Measurements from ENCODE around the gene JDP2.

The JDP2 gene

DNA sequence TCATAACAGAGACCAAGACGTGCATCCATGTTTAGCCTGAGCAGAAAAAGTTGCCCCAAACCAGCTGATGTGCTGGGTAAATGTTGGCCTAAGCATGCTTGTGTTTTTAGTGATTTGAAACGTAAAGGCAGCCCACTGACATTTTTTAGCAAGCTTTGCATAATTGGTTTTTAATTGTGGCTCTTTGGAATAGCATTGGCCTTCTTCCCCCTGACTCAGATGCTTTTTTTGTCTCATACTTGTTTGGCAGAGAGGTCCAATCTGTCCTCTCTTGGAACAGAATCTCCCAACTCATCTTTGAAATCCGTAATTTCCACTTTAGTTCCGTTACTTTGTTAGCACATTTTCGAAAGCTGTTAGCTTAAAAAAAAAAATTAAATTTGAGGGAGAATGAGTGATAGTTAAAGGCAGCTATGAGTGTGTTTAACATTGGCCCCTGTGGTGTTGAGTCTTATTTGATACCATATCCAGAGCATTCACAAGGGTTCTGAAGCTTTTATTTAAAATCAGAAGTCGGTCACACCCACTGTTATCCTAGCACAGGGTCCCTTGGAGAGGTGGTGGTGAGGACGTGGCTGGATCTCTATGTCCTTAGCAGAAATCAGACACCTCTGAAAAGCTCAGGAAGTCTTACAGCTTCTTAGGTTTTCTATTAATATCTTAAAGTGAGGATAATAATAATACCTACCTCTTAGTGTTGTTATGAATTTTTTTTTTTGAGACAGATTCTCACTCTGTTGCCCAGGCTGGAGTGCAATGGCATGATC, 15.6 kb downstream of the JDP2 start:
- Mint-ChIP-seq H3K27me3 (ENCODE audit: low read depth) (no peaks in the 10 kb centered on the region), H3K9me3 (no peaks in the 10 kb centered on the region), H3K4me1 (peaks cover 39% of the 10 kb centered on the region), H3K27ac (no peak overlapping the region), H3K36me3 (ENCODE audit: low read depth) (peaks cover 23% of the 10 kb centered on the region), H3K4me3 (no peak overlapping the region)
- TF ChIP-seq, protein P1, sequence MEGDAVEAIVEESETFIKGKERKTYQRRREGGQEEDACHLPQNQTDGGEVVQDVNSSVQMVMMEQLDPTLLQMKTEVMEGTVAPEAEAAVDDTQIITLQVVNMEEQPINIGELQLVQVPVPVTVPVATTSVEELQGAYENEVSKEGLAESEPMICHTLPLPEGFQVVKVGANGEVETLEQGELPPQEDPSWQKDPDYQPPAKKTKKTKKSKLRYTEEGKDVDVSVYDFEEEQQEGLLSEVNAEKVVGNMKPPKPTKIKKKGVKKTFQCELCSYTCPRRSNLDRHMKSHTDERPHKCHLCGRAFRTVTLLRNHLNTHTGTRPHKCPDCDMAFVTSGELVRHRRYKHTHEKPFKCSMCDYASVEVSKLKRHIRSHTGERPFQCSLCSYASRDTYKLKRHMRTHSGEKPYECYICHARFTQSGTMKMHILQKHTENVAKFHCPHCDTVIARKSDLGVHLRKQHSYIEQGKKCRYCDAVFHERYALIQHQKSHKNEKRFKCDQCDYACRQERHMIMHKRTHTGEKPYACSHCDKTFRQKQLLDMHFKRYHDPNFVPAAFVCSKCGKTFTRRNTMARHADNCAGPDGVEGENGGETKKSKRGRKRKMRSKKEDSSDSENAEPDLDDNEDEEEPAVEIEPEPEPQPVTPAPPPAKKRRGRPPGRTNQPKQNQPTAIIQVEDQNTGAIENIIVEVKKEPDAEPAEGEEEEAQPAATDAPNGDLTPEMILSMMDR (IDR thresholded peaks at IDR 0.05; ENCODE audit: unreplicated experiment in 3 of 3) = no peak

- TF ChIP-seq, protein P1 (IDR thresholded peaks at IDR 0.05; ENCODE audit: unreplicated experiment in 3 of 3) = no peak
- Mint-ChIP-seq H3K27ac (no peak overlapping the region), H3K4me3 (no peak overlapping the region), H3K36me3 (ENCODE audit: low read depth) (peaks cover 17% of the 10 kb centered on the region), H3K9me3 (no peaks in the 10 kb centered on the region), H3K4me1 (peaks cover 43% of the 10 kb centered on the region), H3K27me3 (ENCODE audit: low read depth) (no peaks in the 10 kb centered on the region)
These were observed 17.4 kb downstream of the JDP2 start for GRCh38 chr14:75445236-75445635.

GRCh38 chr14:75445963-75446362, 18.1 kb downstream of the JDP2 start:
- H3K4me3 Mint-ChIP-seq = no peak overlapping the region
- H3K4me1 Mint-ChIP-seq = peaks cover 44% of the 10 kb centered on the region
- no peak overlapping the region for H3K27ac Mint-ChIP-seq
- H3K27me3 Mint-ChIP-seq (ENCODE audit: low read depth) = no peaks in the 10 kb centered on the region
- TF ChIP-seq, protein P1 (IDR thresholded peaks at IDR 0.05; ENCODE audit: unreplicated experiment in 3 of 3) = no peak
- peaks cover 14% of the 10 kb centered on the region for H3K36me3 Mint-ChIP-seq (ENCODE audit: low read depth)
- no peaks in the 10 kb centered on the region for H3K9me3 Mint-ChIP-seq

GRCh38 chr14:75446447-75446846, 18.6 kb downstream of the JDP2 start:
- no peaks in the 10 kb centered on the region for H3K27me3 Mint-ChIP-seq (ENCODE audit: low read depth)
- peaks cover 12% of the 10 kb centered on the region for H3K36me3 Mint-ChIP-seq (ENCODE audit: low read depth)
- no peak overlapping the region for H3K27ac Mint-ChIP-seq
- no peak overlapping the region for H3K4me3 Mint-ChIP-seq
- H3K4me1 Mint-ChIP-seq = peaks cover 45% of the 10 kb centered on the region
- TF ChIP-seq, protein P1 (IDR thresholded peaks at IDR 0.05; ENCODE audit: unreplicated experiment in 3 of 3) = no peak
- no peaks in the 10 kb centered on the region for H3K9me3 Mint-ChIP-seq

GRCh38 chr14:75448209-75448608, 20.4 kb downstream of the JDP2 start:
- Mint-ChIP-seq H3K9me3 (no peaks in the 10 kb centered on the region), H3K36me3 (ENCODE audit: low read depth) (peaks cover 7% of the 10 kb centered on the region), H3K27me3 (ENCODE audit: low read depth) (no peaks in the 10 kb centered on the region), H3K4me1 (peaks cover 46% of the 10 kb centered on the region), H3K27ac (peak overlapping the region in 1 of 3 experiments; percentile 13), H3K4me3 (no peak overlapping the region)
- TF ChIP-seq, protein P1 (IDR thresholded peaks at IDR 0.05; ENCODE audit: unreplicated experiment in 3 of 3) = no peak

DNA sequence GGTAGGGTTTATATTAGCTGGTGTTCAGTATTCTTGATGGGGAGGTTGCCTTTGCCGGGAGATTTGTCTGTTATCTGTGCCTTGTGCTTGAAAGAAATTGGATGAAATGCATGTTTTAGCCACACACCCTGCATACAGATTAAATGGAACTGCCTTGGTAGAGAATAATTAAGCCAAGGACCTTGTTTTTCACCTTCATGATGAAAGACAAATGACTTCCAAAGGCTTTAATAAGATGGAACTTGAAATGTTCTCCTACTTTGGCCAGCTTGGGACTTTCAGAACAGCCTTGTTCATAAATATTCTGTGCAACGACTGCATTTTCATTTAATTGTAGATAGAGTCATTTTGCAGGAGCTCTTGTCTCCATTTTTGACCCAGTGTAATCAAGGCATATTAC, 21.2 kb downstream of the JDP2 start:
- H3K4me3 Mint-ChIP-seq = no peak overlapping the region
- H3K36me3 Mint-ChIP-seq (ENCODE audit: low read depth) = peaks cover 4% of the 10 kb centered on the region
- TF ChIP-seq, protein P1 (IDR thresholded peaks at IDR 0.05; ENCODE audit: unreplicated experiment in 3 of 3) = no peak
- H3K27me3 Mint-ChIP-seq (ENCODE audit: low read depth) = no peaks in the 10 kb centered on the region
- H3K27ac Mint-ChIP-seq = peak overlapping the region; percentile 12 to 76 (median 13)
- H3K4me1 Mint-ChIP-seq = peaks cover 51% of the 10 kb centered on the region
- no peaks in the 10 kb centered on the region for H3K9me3 Mint-ChIP-seq
